ENCODE results near the gene TP53I11.

The TP53I11 gene

DNA sequence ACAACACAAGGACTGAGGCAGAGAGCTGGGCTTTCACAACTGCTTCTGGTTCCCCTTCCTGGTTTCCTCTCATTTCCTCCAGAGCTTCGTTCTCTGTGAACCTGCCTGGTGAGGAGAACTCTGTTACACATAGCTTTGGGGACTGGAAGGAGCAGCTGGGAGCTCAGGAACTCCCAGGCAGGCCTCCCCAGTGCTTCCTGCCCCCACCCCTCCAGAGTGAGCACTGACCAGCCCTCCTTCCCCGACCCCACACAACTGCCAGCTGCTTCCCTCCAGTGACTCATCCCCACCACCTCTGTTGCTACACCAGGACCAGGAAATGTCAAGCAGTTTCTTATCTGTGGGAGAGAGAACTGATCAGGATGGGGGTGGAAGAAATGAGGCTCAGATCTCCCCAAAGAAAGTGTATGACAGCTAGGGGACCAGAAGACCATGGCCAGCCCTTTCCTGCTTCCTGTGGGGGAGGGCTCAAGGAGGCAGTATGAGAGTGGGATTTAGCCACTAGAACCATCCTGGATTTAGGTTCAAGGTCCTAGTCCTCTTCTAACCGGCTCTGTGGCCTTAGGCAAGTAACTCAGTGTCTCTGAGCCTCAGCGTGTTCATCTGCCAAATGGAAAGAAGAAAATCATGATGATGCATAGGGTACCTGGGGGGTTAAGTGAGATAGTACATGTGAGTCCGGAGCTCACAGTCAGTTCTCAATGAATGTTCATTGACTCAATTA, 4.5 kb upstream of the TP53I11 start:
- peak; percentile 87 for DNase-seq

GRCh38 chr11:44954051-44954906, 3.6 kb upstream of the TP53I11 start:
- no peak for DNase-seq

- DNase-seq, result no peak
These were observed 2.0 kb upstream of the TP53I11 start for GRCh38 chr11:44952500-44953260.

GRCh38 chr11:44952082-44952481, 1.4 kb upstream of the TP53I11 start:
- no peak for DNase-seq

DNA sequence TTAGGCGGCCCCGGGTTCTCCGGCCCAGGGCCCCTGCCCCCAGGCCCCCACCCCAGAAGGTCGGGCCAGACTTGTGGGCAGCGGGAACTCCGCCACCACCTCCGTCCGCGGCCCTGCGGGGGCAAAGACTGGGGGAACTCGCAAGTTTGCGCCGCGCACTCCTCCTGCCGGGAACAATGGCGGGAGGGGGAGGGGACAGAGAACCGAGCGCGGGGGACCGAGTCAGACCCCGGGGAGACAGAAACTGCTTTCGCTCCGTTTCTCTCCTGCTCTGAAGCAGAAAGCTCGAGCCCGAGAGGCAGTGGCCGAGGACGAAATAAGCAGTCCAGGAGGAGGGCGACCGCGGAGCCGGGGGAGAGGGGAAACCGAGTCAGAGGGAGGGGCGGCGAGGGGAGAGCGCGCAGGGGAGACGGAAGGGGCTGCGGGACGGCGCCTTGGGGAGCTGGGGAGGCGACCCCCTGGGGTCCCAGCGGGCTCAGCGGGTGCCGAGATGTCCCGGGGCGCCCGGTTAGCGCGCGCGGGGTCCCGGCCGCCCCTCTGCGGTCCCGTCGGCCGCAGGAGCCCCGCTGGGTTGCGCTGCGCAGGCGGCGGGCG, 555 bp downstream of the TP53I11 start:
- DNase-seq, result peak; percentile 41

DNA sequence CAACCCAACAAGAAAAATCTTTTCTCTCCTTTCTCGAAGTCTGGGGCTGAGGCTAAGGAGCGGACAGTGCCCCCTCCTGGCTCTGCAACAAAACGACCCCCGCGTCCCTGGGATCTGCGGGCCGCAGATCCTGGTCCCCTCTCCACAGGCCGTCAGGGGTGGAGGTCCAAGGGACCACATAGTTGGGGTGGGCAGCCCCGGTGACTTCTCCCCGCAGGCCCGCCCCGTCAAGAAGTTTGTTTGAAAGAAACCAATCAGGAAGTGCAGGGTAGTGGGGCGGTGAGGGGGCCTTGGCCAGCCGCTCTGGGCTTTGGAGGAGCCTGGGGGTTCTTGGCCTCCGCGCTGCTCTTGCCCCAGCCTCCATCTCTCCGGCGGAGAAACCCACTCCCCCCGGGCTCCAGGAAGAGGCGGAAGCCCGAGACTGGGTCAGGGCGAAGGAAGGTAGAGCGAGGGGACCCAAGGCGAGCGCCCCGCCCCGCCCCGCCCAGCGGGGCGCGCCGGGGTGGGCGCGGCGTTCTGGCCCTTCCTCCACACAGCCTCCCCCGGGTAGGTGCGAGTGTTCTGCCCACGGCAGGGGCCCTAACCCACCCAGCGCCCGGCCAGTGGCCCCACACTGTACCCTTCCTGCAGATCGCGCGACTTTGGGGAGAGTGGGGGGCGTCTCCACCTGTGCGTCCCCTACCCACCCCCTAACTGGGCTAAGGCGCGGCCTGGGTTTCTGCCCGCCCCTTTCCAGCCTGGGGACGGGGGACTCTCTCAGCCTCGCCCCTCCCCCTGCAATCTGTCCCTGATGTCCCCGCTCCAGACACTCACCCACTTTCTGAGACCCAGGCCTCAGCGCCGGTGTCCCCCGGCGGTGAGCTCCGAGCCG, 1.3 kb downstream of the TP53I11 start:
- DNase-seq, result peak; percentile 76

DNA sequence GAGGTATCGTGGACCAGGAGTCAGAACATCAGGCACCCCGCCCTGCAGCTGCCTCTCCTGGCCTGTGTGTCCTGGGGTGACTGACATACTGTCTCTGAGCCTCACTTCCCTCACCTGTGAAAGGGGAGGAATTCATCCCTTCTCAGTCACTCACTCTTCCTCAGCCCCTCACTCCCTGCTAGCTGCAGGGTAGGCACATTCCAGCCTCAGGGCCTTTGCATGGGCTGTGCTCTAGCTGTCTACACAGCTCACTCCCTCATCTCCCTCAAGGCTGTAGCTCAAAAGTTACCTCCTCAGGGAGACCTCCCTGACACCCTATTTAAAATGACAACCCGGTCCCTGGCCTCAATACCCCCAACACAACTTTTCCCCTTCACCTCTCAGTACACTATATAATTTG, 2.5 kb downstream of the TP53I11 start:
- no peak for DNase-seq

DNA sequence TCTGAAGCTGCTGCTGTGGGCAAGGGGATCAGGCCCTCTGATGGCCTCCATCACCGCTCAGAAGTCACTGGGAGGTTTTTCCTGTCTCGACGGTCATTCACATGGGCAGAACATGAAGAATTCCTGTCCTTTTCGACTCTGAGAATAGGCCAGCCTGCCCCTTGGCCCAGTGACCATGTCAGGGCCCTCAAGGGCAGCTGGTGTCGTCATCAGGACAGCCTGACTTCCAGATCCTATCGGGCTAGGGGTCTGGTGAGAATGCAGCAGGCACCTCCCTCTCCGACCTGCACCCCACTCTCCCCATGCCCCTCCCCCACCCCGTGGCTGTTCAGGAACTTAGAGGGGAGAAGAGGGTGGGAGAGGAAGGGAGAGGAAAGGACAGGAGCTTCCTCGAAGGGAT, 3.6 kb downstream of the TP53I11 start:
- DNase-seq, result no peak

- DNase-seq, result no peak
These were observed 4.4 kb downstream of the TP53I11 start for GRCh38 chr11:44946263-44946662.

DNA sequence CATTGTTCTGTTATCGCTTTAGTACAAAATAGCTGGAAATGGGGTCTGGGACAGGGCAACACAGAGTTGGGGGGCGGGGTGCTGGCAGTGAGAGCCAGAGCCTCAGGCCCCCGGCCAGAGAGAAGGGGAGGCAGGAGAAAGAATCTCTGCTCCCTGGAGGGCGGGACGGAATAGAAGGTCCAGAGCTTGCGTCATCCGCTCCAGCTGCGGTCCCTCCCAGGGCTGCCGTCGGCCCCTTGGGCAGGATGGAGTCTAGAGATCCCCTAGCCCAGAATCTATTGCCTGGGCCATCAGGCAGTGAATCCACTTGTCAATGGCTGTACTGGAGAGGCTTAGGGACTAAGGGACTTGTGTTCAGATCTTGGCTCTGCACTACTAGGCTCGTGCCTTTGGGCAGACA, 5.0 kb downstream of the TP53I11 start:
- DNase-seq, result no peak

DNA sequence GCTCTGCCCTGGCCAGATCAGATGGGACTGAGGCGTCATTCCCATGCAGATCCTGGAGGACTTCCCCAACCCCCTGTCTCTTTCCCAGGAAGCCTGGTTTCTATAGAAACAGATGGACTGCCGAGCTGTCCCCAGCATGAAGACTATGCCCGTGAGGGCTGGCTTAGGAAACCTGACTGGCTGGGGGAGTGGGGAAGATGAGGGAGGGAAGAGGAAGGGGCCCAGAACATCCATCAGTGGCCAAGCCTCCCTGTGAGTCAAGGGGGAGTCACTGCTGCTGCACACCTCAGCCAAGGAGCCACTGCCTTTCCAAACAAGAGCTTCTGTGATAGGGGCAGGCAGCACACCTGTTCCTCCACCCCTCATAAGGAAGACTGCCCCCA, 5.8 kb downstream of the TP53I11 start:
- DNase-seq, result no peak

GRCh38 chr11:44944181-44944852, 6.4 kb downstream of the TP53I11 start:
- DNase-seq, result no peak

GRCh38 chr11:44943696-44944095, 7.0 kb downstream of the TP53I11 start:
- no peak for DNase-seq

DNA sequence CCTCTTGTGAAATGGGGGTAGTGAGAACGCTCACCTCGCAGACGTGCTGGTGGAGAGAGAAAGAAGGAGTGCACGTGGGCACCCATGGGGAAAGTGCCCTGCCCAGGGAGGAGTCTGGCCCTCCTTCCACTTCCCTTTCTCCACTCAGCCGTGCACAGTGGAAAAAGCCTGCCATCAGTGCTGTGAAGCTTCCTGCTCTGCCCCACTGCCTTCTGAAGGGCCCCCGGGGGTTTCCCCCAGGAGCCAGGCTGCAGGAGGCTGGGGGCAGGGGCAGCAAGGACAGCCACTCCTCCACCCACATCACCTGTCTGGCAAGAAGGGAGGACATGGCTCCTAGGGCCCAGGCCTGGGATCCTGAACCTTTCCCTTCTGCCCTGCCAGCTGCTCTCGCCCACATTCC, 7.6 kb downstream of the TP53I11 start:
- DNase-seq, result peak; percentile 69

GRCh38 chr11:44942029-44942955, 8.4 kb downstream of the TP53I11 start:
- no peak for DNase-seq

DNA sequence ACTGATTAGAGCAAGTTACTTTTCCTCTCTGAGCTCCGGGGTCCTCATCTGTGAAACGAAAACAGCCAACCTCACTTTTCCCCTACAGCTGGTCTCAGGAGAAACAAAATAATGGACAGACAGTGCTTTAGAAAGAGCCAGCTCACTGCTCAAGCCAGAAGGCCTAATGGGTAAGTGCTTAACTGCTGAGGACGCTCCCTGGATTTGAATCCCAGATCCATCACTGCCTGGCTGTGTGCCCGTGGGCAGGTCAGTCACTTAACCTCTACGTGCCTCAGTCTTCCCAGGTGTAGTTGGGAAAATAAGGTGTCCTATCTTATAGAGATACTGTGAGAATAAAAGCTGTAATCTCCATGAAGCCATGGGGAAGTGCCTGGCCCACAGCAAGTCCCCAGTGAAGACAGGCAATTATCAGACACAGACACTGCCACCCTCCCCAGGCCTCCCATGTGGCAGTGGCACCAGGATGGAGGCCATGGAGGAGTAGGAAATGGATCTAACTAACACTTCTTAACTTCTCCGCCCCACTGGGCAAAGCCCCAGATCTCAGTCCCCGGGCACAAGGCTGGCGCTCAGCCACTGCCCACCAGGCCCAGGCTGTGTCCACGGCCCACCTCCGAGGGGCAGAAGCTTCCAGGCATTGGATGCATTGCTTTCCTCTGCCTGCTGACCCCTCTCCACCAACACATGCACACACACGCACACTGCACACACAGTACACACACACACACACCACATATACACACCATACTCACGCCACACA, 9.2 kb downstream of the TP53I11 start:
- peak; percentile 61 for DNase-seq

DNA sequence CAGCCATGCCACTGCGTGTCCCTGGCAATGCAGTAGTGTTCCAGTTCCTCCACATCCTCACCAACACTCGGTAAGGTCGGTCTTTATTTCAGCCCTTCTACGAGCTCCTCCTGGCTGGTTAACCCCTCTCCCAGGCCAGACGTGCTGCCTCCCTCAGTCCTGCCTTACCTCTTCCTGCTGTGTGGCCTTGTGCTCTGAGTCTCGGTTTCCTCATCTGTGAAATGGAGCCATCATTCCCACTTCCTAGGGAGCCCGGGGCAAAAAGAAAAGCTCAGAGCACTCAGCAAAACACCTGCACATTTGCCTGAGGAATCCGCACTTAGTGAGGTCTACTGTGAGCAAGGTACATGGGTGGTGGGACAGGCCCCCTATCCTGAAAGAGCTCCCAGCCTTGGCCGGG, 9.8 kb downstream of the TP53I11 start:
- DNase-seq, result no peak

DNA sequence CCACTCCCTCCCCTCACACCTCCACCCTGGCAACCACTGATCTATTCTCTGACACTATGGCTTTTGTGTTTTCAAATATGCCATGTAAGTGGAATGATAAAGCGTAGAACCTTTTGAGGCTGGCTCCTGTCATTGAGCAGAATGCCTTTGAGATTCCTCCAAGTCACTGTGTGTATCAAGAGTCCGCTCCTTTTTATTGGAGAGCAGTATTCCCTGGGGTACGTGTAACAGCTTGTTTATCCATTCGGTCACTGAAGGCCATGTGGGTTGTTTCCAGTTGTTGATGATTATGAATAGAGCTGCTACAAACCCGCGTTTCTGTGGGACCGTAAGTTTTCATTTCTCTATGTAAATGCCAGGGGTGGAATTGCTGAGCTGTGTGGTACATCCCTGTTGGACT, 10.3 kb downstream of the TP53I11 start:
- DNase-seq, result no peak

- DNase-seq, result peak; percentile 82
These were observed 10.8 kb downstream of the TP53I11 start for GRCh38 chr11:44939673-44940395.
